Astrocyte (in vitro differentiated cells and primary cell): ENCODE measurements around the gene CISH. TPM values are rescaled to one million over a fixed set of nuclear protein-coding genes. Genes with fewer than 3 reads are reported as not detected.

Experiments
- DNase-seq: peaks from one replicate; pipeline ENCODE4 v3.0.0-alpha.2; 2010; ENCODE audit warnings: low read depth
- FAIRE-seq: peaks from 2 replicates; lab custom pipeline; 2011; peaks lifted over from hg19 to GRCh38; lab: Jason Lieb, UNC
- H2AFZ ChIP-seq: 2 replicates; pipeline ENCODE4 v1.6.0; 2012; ENCODE audit warnings: low read depth, low read length, inconsistent platforms
- H3K27ac ChIP-seq: 2 replicates; pipeline ENCODE4 v1.5.1; 2011; ENCODE audit warnings: low read depth, low read length, inconsistent platforms
- H3K27me3 ChIP-seq: 2 replicates; pipeline ENCODE4 v1.6.0; 2011; ENCODE audit warnings: low read length, inconsistent platforms; ENCODE audit not compliant: insufficient read depth
- H3K36me3 ChIP-seq: 2 replicates; pipeline ENCODE4 v1.5.1; 2011; ENCODE audit warnings: low read length, inconsistent platforms; ENCODE audit not compliant: insufficient read depth
- H3K4me1 ChIP-seq: 2 replicates; pipeline ENCODE4 v1.5.1; 2011; ENCODE audit warnings: low read length, inconsistent platforms; ENCODE audit not compliant: insufficient read depth
- H3K4me2 ChIP-seq: 2 replicates; pipeline ENCODE4 v1.6.0; 2012; ENCODE audit warnings: low read length, inconsistent platforms
- H3K4me3 ChIP-seq: 2 replicates; pipeline ENCODE4 v1.5.1; 2011; ENCODE audit warnings: low read depth, mild to moderate bottlenecking, low read length, inconsistent platforms; ENCODE audit not compliant: insufficient read depth
- H3K79me2 ChIP-seq: 2 replicates; pipeline ENCODE4 v1.6.0; 2012; ENCODE audit warnings: mild to moderate bottlenecking, low read length, inconsistent platforms; ENCODE audit not compliant: insufficient read depth
- H3K9ac ChIP-seq: 2 replicates; pipeline ENCODE4 v1.6.0; 2012; ENCODE audit warnings: mild to moderate bottlenecking, low read length, inconsistent platforms
- H3K9me3 ChIP-seq: 2 replicates; pipeline ENCODE4 v1.5.1; 2012; ENCODE audit warnings: low read depth, mild to moderate bottlenecking, low read length, inconsistent platforms; ENCODE audit not compliant: insufficient read depth
- H4K20me1 ChIP-seq: 2 replicates; pipeline ENCODE4 v1.6.0; 2012; ENCODE audit warnings: low read length, inconsistent platforms; ENCODE audit not compliant: insufficient read depth
- H3K27ac Mint-ChIP-seq: one replicate; pipeline ENCODE4 v1.8.0; 2021; ENCODE audit warnings: mild to moderate bottlenecking, mixed read lengths; ENCODE audit not compliant: unreplicated experiment
- H3K27me3 Mint-ChIP-seq: one replicate; pipeline ENCODE4 v1.8.0; 2021; ENCODE audit warnings: low read depth, mixed read lengths; ENCODE audit not compliant: unreplicated experiment
- H3K36me3 Mint-ChIP-seq: one replicate; pipeline ENCODE4 v1.8.0; 2021; ENCODE audit warnings: low read depth, mixed read lengths; ENCODE audit not compliant: unreplicated experiment
- H3K4me1 Mint-ChIP-seq: one replicate; pipeline ENCODE4 v1.8.0; 2021; ENCODE audit warnings: low read depth, mixed read lengths; ENCODE audit not compliant: unreplicated experiment
- H3K4me3 Mint-ChIP-seq: one replicate; pipeline ENCODE4 v1.8.0; 2021; ENCODE audit warnings: mild to moderate bottlenecking, moderate library complexity, mixed read lengths; ENCODE audit not compliant: unreplicated experiment
- H3K9me3 Mint-ChIP-seq: one replicate; pipeline ENCODE4 v1.8.0; 2021; ENCODE audit warnings: mild to moderate bottlenecking, mixed read lengths; ENCODE audit not compliant: unreplicated experiment
- CTCF ChIP-seq: IDR thresholded peaks from 2 replicates; pipeline ENCODE4 v1.5.1; 2011; ENCODE audit warnings: low read depth, mild to moderate bottlenecking, inconsistent platforms, low read length, moderate library complexity; ENCODE audit not compliant: insufficient read depth
- EZH2 ChIP-seq: IDR thresholded peaks from 2 replicates; pipeline ENCODE4 v1.6.1; 2012; ENCODE audit warnings: mild to moderate bottlenecking, low read length, inconsistent platforms; ENCODE audit not compliant: insufficient read depth
- total RNA-seq: library from RNA; stranded (reverse); gene quantifications from 2 replicates; pipeline ENCODE4 v1.2.1, GENCODE V29; 2021

Gene CISH
- total RNA-seq, 1 donor from 2014 or later, result 1.2 TPM

- H3K9ac ChIP-seq, result peak overlapping the region; percentile 80
- H3K27ac Mint-ChIP-seq, result no peak overlapping the region
- no peak overlapping the region for H3K27ac ChIP-seq
Observed at GRCh38 chr3:50600141-50600753, 11.3 kb downstream of the CISH start.

GRCh38 chr3:50599716-50600118 is 11.9 kb downstream of the CISH start:
- H3K9me3 Mint-ChIP-seq, result no peaks in the 10 kb centered on the region
- no peak for DNase-seq
- Histone ChIP-seq H3K27ac (no peak overlapping the region), H3K27me3 (no peaks in the 10 kb centered on the region), H4K20me1 (no peaks in the 10 kb centered on the region), H3K4me3 (no peak overlapping the region), H2AFZ (no peak overlapping the region), H3K4me2 (no peak overlapping the region), H3K79me2 (no peaks in the 10 kb centered on the region), H3K4me1 (peaks cover 18% of the 10 kb centered on the region), H3K9me3 (no peaks in the 10 kb centered on the region), H3K36me3 (no peaks in the 10 kb centered on the region), H3K9ac (no peak overlapping the region)
- FAIRE-seq, result no peak
- peaks cover 13% of the 10 kb centered on the region for H3K4me1 Mint-ChIP-seq
- H3K27ac Mint-ChIP-seq, result no peak overlapping the region
- TF ChIP-seq CTCF, result no peak
- TF ChIP-seq EZH2, result no peak
- H3K36me3 Mint-ChIP-seq, result no peaks in the 10 kb centered on the region
- H3K27me3 Mint-ChIP-seq, result peaks cover 25% of the 10 kb centered on the region
- H3K4me3 Mint-ChIP-seq, result no peak overlapping the region

More at GRCh38 chr3:50600141-50600753, 11.3 kb downstream of the CISH start:
- no peaks in the 10 kb centered on the region for H3K9me3 Mint-ChIP-seq
- Histone ChIP-seq H3K79me2 (no peaks in the 10 kb centered on the region), H3K4me1 (peaks cover 18% of the 10 kb centered on the region), H3K4me3 (no peak overlapping the region), H4K20me1 (no peaks in the 10 kb centered on the region), H3K27me3 (no peaks in the 10 kb centered on the region), H3K36me3 (no peaks in the 10 kb centered on the region), H3K4me2 (peak overlapping the region; percentile 81), H2AFZ (no peak overlapping the region), H3K9me3 (no peaks in the 10 kb centered on the region)
- no peaks in the 10 kb centered on the region for H3K36me3 Mint-ChIP-seq
- H3K27me3 Mint-ChIP-seq, result peaks cover 22% of the 10 kb centered on the region
- no peak for FAIRE-seq
- TF ChIP-seq EZH2 (no peak), CTCF (no peak)
- H3K4me3 Mint-ChIP-seq, result no peak overlapping the region
- DNase-seq, result no peak
- H3K4me1 Mint-ChIP-seq, result peaks cover 13% of the 10 kb centered on the region

- no peaks in the 10 kb centered on the region for H3K9me3 ChIP-seq
- no peak overlapping the region for H3K4me2 ChIP-seq
- DNase-seq (no peak), FAIRE-seq (no peak)
- peaks cover 13% of the 10 kb centered on the region for H3K4me1 Mint-ChIP-seq
- peaks cover 18% of the 10 kb centered on the region for H3K4me1 ChIP-seq
- TF ChIP-seq CTCF (no peak), EZH2 (no peak)
- H3K27ac ChIP-seq, result no peak overlapping the region
- H2AFZ ChIP-seq, result no peak overlapping the region
- H3K4me3 Mint-ChIP-seq, result no peak overlapping the region
- H3K27me3 ChIP-seq, result no peaks in the 10 kb centered on the region
- H3K36me3 Mint-ChIP-seq, result no peaks in the 10 kb centered on the region
- no peaks in the 10 kb centered on the region for H3K9me3 Mint-ChIP-seq
- H3K79me2 ChIP-seq, result no peaks in the 10 kb centered on the region
- H4K20me1 ChIP-seq, result no peaks in the 10 kb centered on the region
- H3K36me3 ChIP-seq, result no peaks in the 10 kb centered on the region
- no peak overlapping the region for H3K9ac ChIP-seq
- no peak overlapping the region for H3K4me3 ChIP-seq
- no peak overlapping the region for H3K27ac Mint-ChIP-seq
- H3K27me3 Mint-ChIP-seq, result peaks cover 25% of the 10 kb centered on the region
Observed at GRCh38 chr3:50599115-50599715, 12.4 kb downstream of the CISH start.
